Cortex of kidney (tissue), 1 donor: Measurements from ENCODE around the gene OASL.

ENCODE experiments used
- DNase-seq: peaks from one replicate; lab custom pipeline; 2025; lab: John Stamatoyannopoulos, UW

OASL gene

GRCh38 chr12:120991965-120992364 lies 47.1 kb downstream of the OASL start:
- DNase-seq: no peak

GRCh38 chr12:120990487-120991055 lies 48.5 kb downstream of the OASL start:
- DNase-seq: no peak

GRCh38 chr12:120989687-120990086 lies 49.4 kb downstream of the OASL start:
- DNase-seq: no peak

GRCh38 chr12:120988658-120989057 lies 50.4 kb downstream of the OASL start:
- no peak for DNase-seq

- DNase-seq: no peak
Measured at GRCh38 chr12:120988234-120988633, 50.8 kb downstream of the OASL start.

GRCh38 chr12:120984351-120984898 lies 54.6 kb downstream of the OASL start:
- no peak for DNase-seq

GRCh38 chr12:120983759-120984158 lies 55.3 kb downstream of the OASL start:
- DNase-seq: no peak

- no peak for DNase-seq
Measured at GRCh38 chr12:120982659-120983058, 56.4 kb downstream of the OASL start.

- DNase-seq: no peak
Measured at GRCh38 chr12:120981407-120981941, 57.6 kb downstream of the OASL start.

GRCh38 chr12:120980800-120981368 lies 58.2 kb downstream of the OASL start:
- DNase-seq: no peak

GRCh38 chr12:120979862-120980696 lies 59.0 kb downstream of the OASL start:
- no peak for DNase-seq

- no peak for DNase-seq
Measured at GRCh38 chr12:120979220-120979861, 59.7 kb downstream of the OASL start.

- DNase-seq: no peak
Measured at GRCh38 chr12:120978296-120979219, 60.5 kb downstream of the OASL start, which contains the start of gene HNF1A. HNF1A (plus strand) TSS chr12:120978543; CDS start chr12:120978769, 226 bp downstream.

GRCh38 chr12:120977531-120978295 lies 61.3 kb downstream of the OASL start:
- DNase-seq: no peak

GRCh38 chr12:120972870-120973543 lies 66.0 kb downstream of the OASL start:
- DNase-seq: no peak

- no peak for DNase-seq
Measured at GRCh38 chr12:120971299-120972180, 67.5 kb downstream of the OASL start.

GRCh38 chr12:120970310-120970709 lies 68.7 kb downstream of the OASL start:
- no peak for DNase-seq
